Posterior vena cava (tissue), 2 donors: ENCODE measurements around the gene SLF1. TPM values are rescaled to one million over a fixed set of nuclear protein-coding genes. Genes with fewer than 3 reads are reported as not detected.

Source experiments
- DNase-seq: peaks from one replicate; pipeline ENCODE4 v3.0.0-alpha.2; 2020; ENCODE audit warnings: low spot score
- intact Hi-C, 2 donors: fragments of 100-400 bp; cut with DNase I; formaldehyde crosslinking; loops; one replicate each; pipeline versions ENCODE4 v1.14.1 to v1.14.2; 2022 to 2023
- total RNA-seq, 2 donors: library from RNA; stranded (reverse); fragmentation: NEBNext Ultra II Directional; extraction: Animal tissue kit (Norgen Biotek cat#: 25700); gene quantifications; one replicate each; pipeline ENCODE4 v1.2.1, GENCODE V29; 2021
- donor health status: DM: yes; HTN: yes; CAD: no.
- donor health status: DM: yes; HTN: yes; CAD: no.

The SLF1 gene
- total RNA-seq, 2 donors from 2014 or later, result 4.3 to 4.4 TPM

- intact Hi-C loops, result no loop called here
- DNase-seq, result no peak
Observed at GRCh38 chr5:94649874-94650273, 31.4 kb downstream of the SLF1 start.

- intact Hi-C loops, result no loop called here
- DNase-seq, result no peak
Observed at GRCh38 chr5:94658272-94658671, 39.8 kb downstream of the SLF1 start.

GRCh38 chr5:94660506-94660905, 42.0 kb downstream of the SLF1 start:
- peak; percentile 78 for DNase-seq
- intact Hi-C loops, result no loop called here

GRCh38 chr5:94661086-94661485, 42.6 kb downstream of the SLF1 start:
- intact Hi-C loops, result no loop called here
- DNase-seq, result no peak

GRCh38 chr5:94667937-94668336, 49.5 kb downstream of the SLF1 start:
- intact Hi-C loops, result no loop called here
- DNase-seq, result no peak

GRCh38 chr5:94670726-94671125, 52.3 kb downstream of the SLF1 start:
- intact Hi-C loops, result no loop called here

GRCh38 chr5:94672746-94673145, 54.3 kb downstream of the SLF1 start:
- intact Hi-C loops, result no loop called here
- no peak for DNase-seq

More at GRCh38 chr5:94670726-94671125, 52.3 kb downstream of the SLF1 start:
- DNase-seq, result no peak

- intact Hi-C loops, result no loop called here
- no peak for DNase-seq
Observed at GRCh38 chr5:94674490-94675382, 56.3 kb downstream of the SLF1 start.

GRCh38 chr5:94675965-94676618, 57.6 kb downstream of the SLF1 start:
- no peak for DNase-seq
- intact Hi-C loops, result no loop called here

- intact Hi-C loops, result no loop called here
- DNase-seq, result no peak
Observed at GRCh38 chr5:94682814-94683520, 64.5 kb downstream of the SLF1 start.

GRCh38 chr5:94689908-94690307, 71.4 kb downstream of the SLF1 start:
- intact Hi-C loops, result no loop called here
- no peak for DNase-seq

GRCh38 chr5:94690778-94691177, 72.3 kb downstream of the SLF1 start:
- no peak for DNase-seq
- intact Hi-C loops, result no loop called here

- intact Hi-C loops, result no loop called here
- no peak for DNase-seq
Observed at GRCh38 chr5:94691291-94691690, 72.8 kb downstream of the SLF1 start.

- DNase-seq, result no peak
- intact Hi-C loops, result no loop called here
Observed at GRCh38 chr5:94691949-94692348, 73.5 kb downstream of the SLF1 start.

GRCh38 chr5:94692581-94692980, 74.1 kb downstream of the SLF1 start:
- intact Hi-C loops, result no loop called here
- DNase-seq, result no peak

- no peak for DNase-seq
- intact Hi-C loops, result no loop called here
Observed at GRCh38 chr5:94693043-94693822, 74.8 kb downstream of the SLF1 start.

GRCh38 chr5:94693845-94694370, 75.4 kb downstream of the SLF1 start:
- DNase-seq, result no peak
- intact Hi-C loops, result no loop called here

- no peak for DNase-seq
- intact Hi-C loops, result no loop called here
Observed at GRCh38 chr5:94694671-94695070, 76.2 kb downstream of the SLF1 start.

GRCh38 chr5:94698197-94698596, 79.7 kb downstream of the SLF1 start:
- intact Hi-C loops, result no loop called here
- DNase-seq, result no peak
